Testis (tissue), 2 donors: ENCODE measurements around the gene MBD6.
A peak's percentile ranks its signal among the peaks of the same experiment; 100 is the strongest.

ENCODE experiments used
- POLR2A ChIP-seq: fragments of 450-650 bp; IDR thresholded peaks from one replicate; pipeline ENCODE4 v1.6.1; 2017; ENCODE audit warnings: antibody characterized with exemption, mild to moderate bottlenecking, moderate library complexity
- TF ChIP-seq, protein P1 (sequence below), 3 experiments: fragments of 450-650 bp in 2 of 3; fragments of 200-600 bp in 1 of 3; sonication (generic) in 1 of 3; IDR thresholded peaks; one replicate each; pipeline ENCODE4 v1.5.1; 2016 to 2019; ENCODE audit warnings: antibody characterized with exemption in 3 of 3, mild to moderate bottlenecking in 2 of 3, moderate library complexity in 1 of 3

GRCh38 chr12:57487597-57488401 lies 34.8 kb upstream of the MBD6 start, which contains the start of gene MARS1:
- TF ChIP-seq POLR2A, result no peak
- TF ChIP-seq, protein P1, sequence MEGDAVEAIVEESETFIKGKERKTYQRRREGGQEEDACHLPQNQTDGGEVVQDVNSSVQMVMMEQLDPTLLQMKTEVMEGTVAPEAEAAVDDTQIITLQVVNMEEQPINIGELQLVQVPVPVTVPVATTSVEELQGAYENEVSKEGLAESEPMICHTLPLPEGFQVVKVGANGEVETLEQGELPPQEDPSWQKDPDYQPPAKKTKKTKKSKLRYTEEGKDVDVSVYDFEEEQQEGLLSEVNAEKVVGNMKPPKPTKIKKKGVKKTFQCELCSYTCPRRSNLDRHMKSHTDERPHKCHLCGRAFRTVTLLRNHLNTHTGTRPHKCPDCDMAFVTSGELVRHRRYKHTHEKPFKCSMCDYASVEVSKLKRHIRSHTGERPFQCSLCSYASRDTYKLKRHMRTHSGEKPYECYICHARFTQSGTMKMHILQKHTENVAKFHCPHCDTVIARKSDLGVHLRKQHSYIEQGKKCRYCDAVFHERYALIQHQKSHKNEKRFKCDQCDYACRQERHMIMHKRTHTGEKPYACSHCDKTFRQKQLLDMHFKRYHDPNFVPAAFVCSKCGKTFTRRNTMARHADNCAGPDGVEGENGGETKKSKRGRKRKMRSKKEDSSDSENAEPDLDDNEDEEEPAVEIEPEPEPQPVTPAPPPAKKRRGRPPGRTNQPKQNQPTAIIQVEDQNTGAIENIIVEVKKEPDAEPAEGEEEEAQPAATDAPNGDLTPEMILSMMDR (IDR thresholded peaks at IDR 0.05), result peak in 1 of 3 experiments; percentile 8
